Fibroblast of the conjunctiva (primary cell): ENCODE measurements around the gene ASB9.
"Not testable (repeated sequence)": the region's sequence is repeated elsewhere in the genome, so short reads cannot be mapped to it uniquely, and the experiment has no call there.

Experiments used
- DNase-seq: peaks from one replicate; pipeline ENCODE4 v3.0.0-alpha.2; 2010; ENCODE audit warnings: low read depth

The ASB9 gene

DNA sequence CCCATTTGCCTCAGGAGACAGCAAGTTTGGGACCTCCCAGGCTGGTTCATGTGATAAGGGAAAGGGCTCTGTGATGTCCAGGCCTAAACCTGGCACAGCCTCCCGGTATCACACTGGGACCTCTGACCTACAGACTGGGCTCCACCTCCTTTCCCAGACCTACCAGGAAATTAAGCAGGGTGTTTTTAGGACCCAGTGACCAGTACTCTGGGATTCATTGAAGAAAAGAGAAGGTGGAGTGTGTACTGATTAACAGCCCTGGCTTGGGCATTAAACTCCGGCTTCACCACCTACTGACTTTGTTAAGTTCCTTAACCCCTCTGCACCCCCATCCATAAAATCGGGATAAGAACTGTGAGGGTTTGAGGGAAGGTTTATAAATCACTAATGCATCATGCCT lies 28.6 kb downstream of the ASB9 start:
- no peak for DNase-seq

DNA sequence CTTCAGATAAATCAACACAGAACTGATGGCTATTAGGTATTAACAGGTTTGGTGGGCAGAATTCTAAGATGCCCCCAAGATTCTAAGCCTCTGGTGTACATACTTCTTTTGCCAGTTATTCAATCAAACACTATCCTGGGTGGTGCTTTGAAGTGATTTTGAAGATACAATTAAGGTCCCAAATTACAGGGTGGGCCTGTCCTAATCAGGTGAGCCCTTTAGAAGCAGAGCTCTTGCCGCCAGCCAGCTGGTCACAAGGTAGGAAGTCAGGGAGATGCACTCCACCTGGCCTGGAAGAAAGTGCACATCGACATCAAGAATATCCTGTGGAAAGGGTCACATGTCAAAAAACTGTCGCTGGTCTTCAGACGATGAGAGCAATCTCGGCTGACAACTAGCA lies 29.5 kb downstream of the ASB9 start:
- DNase-seq: no peak

DNA sequence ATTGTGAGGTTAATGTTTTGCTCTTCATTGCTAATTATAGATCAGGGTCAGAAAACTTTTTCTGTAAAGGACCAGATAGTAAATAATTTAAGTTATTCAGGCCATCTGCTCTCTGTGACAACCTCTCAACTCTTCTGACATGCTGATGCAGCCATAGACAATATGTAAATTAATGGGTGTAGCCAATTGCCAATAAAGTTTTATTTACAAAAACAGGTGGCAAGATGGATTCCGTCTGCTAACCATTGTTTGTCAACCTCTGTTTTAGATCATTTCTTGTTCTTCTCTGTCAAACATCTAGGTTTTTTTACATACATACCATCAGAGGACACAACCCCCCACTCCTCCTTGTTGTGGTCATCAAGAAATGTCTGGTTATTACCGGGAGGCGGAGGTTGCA lies 33.7 kb downstream of the ASB9 start:
- DNase-seq: no peak

DNA sequence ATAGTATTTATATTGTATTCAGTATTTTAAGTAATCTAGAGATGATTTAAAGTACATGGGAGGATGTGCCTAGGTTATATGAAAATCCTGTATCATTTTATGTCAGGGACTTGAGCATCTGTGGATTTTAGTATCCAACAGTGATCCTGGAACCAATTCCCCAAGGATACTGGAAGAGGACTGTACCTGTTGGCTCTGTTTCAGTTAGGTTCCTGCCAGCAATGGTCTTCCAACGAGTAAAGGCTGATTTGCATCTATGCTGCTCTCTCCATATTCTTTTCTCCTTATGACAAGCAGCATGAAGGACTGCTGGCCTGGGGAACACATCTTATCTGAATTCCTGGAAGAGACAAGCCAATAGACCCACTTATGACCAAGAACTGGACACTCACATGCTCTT lies 34.9 kb downstream of the ASB9 start:
- DNase-seq: no peak

DNA sequence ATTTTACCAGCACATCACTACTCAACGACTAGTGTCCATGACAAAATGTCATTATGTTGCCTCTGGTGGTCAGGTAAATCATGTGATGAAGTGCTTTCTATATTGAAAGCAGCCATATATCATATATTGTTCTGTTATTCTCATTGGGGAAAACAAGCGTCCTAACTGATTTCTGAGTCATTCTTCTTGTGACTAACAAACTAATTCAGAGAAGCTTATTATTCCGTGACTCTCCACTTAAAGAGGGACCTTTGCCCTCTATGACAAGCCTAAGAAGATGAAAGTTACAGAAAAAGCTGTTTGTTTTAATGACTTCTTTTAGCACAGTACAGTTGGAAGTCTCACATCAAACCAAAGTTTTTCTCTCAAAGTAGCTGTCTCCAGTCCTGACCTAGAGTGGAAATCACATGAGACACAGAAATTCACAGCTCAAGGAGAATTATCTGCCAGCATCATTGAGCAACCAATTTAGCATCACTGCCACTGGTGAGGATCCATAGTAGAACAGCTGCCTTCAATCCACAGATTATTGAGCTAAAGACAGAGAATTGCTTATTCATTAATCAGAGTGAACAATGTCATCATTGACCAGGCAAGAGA lies 36.4 kb downstream of the ASB9 start:
- no peak for DNase-seq

DNA sequence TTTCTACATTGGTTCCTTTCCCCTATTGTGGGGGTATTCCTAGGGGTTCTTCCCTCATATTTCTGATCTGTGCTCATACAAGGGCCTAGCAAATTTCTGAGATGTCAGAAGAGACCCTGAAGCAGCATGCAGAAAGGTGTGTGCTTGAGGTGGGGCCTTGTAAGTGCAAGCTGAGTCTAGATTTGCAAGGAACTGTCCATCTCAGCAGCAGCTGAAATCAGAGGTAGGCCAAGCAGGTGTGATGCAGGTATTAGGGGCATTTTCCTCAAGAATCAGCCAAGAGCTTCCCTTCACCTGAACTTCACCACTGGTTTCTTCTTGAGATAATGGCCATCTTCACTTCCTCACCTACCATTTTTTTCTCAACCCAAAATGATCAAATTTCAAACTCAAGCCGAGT lies 45.1 kb downstream of the ASB9 start:
- DNase-seq: no peak

DNA sequence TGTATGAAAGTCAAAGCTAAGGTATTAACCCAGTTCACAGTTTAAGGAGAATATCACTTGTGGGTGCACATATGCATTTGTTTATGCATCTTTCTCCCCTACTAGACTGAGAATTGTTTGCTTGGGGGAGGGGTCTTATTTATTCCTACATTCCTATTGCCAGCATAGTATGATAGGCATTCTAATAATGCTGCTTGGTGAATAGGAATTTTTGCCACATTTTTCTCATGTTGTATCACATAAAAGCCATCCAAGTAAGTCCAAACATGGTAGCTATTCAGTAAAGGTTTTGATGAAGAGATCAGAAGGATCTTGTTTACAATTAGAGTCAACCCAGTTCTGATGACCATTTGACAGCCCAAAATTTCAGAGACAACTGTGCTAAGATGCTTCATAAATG lies 48.6 kb downstream of the ASB9 start:
- no peak for DNase-seq

DNA sequence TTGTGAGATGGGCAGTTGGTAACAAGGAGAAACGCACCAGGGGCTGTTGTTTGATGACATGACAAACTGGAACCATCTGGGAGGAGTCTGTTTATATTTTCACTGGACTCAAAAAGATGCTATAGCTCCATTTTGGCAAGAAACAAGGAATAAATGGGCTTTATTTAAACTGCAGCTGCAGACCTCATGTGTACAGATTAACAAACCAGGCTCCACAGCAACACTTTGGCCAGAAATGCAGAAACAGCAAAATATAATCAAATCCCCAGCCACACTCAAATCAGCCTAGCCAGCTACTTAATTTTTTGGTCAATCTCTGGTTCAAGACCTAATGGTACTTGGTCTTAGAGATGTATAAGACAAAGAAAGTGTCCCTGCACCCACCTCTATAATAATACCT lies 52.7 kb downstream of the ASB9 start:
- DNase-seq: no peak

DNA sequence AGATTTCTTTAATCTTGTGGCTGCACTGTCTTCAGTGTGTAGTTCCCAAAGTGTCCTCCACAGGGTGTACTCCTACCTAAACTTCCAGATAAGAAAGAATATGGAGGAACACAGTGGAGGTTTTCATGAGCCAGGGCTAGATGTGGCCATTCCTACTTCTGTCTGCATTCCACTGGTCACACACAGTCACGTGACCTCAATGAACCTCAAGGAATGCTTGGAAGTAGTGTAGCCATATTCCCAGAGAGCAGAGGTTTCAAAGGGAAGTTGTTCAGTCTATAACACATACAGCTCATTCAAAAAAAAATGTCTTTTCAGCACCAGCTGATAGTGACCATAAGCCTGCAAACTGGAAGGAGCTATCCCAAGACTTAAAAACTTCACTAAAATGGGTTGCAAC lies 53.6 kb downstream of the ASB9 start:
- no peak for DNase-seq

DNA sequence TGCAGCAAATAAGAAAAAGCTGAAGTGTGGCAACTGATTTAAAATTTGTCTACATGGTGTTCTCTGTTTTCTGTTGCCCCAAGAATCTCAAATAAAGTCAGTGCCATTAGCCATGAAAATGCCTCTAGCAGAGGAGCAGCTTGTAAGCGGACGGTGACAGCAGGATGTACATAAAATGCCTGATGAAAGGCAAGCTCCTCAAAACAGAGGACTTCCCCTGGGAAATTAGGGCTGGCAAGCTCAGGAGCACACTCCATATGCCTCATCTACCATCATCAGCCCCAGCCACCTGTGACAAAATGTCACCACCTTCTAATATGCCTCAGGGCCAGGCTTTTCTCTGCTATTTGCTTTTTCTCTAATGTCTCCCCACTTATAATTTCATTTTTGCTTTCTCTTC lies 54.5 kb downstream of the ASB9 start:
- no peak for DNase-seq

DNA sequence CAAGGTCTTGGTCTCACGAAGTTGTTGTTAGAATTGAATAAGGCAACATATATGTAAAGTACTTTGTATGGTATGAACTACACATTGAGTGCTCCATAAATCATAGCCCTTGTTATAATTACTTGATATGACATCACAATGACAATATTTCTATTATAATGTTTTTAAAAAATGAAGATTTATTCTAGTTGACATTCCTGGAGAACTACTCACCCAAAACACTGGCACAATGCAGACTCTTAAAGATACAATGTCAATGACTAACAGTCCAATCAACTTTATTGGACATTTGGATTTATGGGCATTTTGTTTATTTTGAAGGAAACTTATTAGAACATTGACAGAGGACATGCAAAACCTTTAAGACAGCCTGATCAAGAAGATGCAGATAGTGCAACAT lies 55.3 kb downstream of the ASB9 start:
- no peak for DNase-seq

DNA sequence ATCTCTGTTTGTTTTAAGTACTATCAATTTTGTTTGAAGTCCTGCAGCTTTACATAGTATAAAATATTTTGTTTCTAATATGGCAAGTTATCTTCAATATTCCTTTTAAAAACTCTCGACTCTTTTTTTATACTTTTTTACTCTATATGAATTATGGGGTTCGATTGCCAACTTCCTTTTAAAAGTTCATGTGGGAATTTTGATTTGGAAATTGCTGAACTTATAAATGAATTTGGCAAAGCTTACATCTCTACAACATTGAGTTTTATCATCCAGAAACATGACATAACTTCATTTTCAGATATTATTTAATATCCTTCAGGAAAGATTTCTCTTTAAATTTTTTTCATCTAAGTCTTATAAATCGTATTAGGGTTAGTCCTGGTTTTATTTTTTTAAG lies 60.8 kb downstream of the ASB9 start:
- DNase-seq: no peak

DNA sequence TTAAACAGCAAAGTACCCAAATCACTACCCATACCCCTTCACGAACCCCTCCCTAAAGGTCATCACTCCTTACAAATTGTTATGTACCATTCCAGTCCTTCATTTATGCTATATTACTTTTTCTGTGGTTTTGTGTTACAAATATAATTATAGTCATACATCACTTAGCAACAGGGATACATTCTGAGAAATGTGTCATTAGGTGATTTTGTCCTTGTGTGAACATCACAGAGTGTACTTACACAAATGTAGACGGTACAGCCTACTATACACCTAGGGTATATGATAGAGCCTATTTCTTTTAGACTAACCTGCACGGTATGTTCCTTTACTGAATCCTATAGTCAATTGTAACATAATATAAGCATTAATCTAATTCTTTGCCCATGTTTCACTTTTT lies 61.9 kb downstream of the ASB9 start:
- DNase-seq: no peak

DNA sequence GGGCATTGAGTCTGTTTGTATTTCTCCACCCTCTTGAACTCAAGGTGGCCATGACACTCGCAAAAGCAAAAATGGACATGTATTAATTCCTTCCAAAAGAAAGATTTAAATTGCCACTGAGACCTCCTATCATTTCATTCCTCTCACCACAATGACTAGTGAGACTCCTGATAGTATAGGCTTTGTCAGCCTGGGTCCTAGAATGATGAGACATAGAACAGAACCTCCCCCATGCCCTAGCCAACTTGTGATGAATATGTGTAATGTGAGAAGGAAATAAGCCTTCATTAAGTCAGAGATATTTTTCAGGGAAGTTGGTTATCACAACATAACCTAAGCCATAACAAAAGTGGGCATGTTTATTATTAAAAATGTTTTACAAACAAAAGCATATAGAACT lies 62.5 kb downstream of the ASB9 start:
- DNase-seq: no peak

DNA sequence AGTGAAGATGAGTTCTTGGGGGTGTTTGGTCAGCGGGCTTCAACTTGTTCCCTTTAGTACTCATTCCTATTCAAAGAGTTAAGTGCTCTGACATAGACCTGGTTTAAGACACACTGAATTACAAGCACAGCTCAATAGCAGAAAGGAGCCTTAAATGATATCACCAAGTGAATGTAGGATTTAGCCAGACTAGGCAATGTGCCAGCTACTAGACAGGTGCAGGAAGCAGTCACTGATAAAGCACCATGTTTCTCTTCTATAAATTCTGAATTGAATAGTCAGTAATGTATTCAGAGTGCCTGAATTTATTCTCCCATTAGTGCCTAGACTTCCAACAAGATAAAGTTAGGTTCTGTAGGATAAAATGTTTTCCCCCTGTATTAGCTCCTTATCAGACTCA lies 63.6 kb downstream of the ASB9 start:
- DNase-seq: no peak

DNA sequence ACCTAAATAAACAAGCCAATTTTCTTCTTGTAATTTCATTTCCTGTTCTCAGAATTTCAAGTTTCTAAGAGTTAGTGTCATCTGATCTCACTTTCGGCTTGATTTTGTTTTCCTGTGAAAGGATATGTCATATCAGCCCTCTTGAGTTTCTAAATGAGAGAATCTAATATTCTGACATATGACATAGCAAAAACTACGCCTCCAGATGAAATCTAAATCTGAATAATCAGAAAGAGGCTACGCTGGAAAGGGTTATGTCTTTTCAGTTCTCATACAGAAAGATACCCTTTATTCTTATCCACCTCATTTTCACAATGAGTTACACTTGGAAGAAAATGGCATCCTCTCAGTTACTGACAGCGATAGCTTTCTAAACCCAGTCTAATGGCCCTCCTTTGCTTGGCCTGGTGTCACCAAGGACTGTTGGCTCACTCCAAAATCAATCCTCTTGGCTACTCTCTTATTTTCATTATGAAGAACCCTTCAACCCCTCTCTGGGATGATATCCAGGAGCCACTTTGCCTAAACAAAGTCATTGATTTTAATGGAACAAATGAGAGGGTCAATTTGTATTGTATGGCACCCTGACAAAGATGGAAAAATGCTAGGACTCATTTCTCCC lies 65.6 kb downstream of the ASB9 start:
- DNase-seq: no peak

DNA sequence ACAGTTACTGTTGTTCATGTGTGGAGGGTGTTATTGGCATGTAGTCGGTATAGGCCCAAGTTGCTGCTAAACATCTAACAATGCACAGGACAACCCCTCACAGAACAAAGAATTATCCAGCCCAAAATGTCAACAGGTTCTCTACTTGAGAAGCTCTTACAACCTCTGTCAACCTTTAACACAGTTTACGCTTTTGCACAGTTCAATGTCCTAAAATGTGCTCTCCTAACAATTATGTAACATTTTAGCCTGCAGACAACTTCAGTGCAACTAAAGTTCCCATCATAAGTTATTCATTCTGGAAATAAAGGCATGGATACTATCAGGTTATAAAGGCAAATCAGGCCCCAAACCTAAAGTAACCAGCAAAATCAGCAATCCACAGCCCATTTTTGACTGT lies 66.2 kb downstream of the ASB9 start:
- no peak for DNase-seq

DNA sequence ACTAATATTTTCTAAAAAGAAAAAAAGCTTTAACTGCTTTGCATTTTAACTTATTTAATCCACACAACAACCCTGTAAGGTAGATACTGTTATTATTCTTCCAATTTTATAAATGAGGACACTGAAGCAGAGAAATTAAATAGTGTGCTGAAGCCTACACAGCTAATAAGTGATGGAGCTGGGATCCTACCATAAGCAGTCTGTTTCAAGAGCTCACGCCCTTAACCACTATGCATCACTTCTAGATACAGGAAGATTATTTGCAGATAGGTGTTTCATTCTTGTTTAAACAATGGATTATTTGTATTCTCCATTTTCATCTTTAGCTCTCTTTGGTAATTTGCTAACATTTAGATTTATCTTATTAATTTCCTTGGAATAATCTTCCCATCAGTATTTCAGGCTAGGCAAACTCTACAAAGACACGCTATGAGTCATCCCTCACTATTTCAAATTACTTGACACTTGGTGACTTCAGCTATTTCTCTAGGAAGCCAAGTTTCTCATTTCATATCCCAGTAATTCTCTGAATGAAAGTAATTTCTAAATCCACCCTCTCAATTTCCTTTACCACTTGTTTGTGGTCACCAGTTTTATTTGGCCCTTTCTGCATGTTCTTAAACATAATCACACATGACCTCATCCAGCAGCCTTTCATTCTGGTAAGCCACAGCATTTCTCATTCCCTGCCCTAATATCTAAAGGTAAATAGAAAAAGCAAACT lies 67.3 kb downstream of the ASB9 start:
- no peak for DNase-seq

DNA sequence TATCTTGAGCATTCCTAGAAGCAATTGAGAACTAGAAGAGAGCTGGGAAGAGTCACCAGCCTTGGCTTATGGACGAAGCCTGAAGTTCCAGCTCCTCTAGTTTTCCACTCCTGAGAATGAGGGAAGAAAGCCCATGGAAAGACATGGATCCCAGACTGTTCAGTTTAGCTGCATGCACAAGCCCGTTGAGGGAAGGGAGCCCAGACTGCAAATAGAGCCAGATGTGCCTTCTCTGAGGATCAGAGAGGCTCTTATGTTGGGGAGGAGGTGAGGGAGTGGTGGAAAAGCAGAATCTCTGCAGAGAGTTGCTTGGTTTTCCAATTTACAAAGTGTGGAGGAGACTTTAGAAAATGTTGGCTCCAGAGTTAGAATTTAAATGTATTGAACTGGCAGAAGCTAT lies 69.0 kb downstream of the ASB9 start:
- no peak for DNase-seq

DNA sequence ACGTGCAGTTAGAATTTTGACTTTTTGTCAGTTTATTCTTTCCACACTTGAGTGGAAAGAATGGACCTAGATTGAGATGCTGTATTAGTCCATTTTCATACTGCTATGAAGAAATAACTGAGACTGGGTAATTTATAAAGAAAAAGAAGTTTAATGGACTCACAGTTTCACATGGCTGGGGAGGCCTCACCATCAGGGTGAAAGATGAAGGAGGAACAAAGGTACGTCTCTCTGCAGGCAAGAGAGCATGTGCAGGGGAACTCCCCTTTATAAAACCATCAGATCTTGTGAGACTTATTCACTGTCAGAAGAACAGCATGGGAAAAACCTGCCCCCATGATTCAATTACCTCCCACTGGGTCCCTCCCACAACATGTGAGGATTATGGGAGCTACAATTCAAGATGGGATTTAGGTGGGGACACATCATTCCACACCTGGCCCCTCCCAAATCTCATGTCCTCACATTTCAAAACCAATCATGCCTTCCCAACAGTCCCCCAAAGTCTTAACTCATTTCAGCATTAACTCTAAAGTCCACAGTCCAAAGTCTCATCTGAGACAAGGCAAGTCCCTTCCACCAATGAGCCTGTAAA lies 71.2 kb downstream of the ASB9 start:
- DNase-seq: not testable (repeated sequence)

DNA sequence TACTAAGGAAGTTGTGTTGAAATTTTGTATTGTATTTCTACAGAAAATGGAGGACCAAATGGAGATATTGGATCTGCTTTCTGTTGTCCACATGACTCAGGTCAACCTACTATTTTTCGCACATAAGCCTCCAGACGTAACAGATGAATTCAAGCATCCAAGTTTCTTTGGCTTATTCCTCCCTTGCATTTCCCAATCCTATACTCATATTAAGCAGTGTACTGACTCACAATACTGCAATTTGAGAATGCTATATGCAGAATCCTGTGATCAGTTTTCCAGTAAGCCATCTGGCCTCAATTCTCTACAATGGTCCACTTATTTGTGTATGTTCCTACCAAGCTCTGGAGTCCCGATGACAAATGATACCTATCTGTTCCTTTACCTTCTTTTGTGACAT lies 75.7 kb downstream of the ASB9 start:
- DNase-seq: peak; percentile 1
